ENCODE data around the gene IGF2BP2. TPM values are rescaled to one million over a fixed set of nuclear protein-coding genes. Genes with fewer than 3 reads are reported as not detected.

IGF2BP2 gene
- total RNA-seq, 1 experiment from 2014 or later: 97.8 TPM

DNA sequence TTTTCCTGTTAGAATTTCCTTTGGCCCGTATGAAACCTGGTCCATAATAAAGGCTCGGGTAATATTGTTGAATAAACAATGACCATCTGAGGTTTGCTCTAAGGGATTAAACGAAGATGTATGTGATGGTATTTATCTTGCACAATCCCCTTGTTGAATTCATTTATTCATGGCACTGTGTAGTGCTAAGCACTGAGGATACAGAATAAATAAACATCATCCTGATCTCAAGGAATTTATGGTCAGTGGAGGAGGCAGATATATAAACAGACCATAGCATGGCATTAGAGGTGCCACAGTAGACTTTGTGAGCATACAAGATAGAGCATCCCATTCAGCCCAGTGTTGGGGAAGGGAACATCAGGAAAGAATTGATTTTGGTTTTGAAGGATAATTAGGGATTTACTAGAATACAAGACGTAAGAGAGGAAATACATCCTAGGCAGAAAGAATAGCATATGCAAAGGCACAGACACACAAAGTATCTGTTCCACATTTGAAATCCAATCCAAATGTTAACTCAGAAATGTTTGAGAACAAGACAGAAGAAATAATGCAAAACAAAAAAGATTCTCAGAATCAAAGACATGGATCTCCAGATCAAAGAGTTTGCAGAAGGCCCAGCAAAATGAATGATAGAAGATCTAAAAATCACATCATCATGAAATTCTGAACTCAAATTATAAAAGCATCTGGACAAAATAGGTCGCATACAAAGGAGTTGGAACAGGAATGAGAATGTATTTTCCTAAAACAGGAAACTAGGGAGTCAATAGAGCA is 5.4 kb upstream of the IGF2BP2 start:
- ChIA-PET CTCF (no interaction called here), POLR2A (no interaction called here)
- intact Hi-C loops (cut with micrococcal nuclease; ENCODE audit: unreplicated experiment) (no loop called here), in situ Hi-C loops (cut with HindIII; ENCODE audit: low pct_unique_long_range_greater_than_20kb, low sequenced_read_pairs) (no loop called here)
- H3K9me3 ChIP-seq (ENCODE audit: control insufficient read depth, insufficient read depth, low read depth, low read length): peaks cover 13% of the 10 kb centered on the region; the same call in 1 of the 2 replicates
- H3K27ac ChIP-seq (ENCODE audit: low read length): no peak overlapping the region
- no peak for DNase-seq (ENCODE audit: low read depth, low spot score)
- no peaks in the 10 kb centered on the region for H3K27me3 ChIP-seq (ENCODE audit: control insufficient read depth, insufficient read depth, low read length)
- 0 out of 2 replicates have a peak, but pooled peaks cover 2% of the 10 kb centered on the region for H3K36me3 ChIP-seq (ENCODE audit: control insufficient read depth, insufficient read depth, low read length)
- ATAC-seq: no peak
- no peak overlapping the region for H3K4me3 ChIP-seq (ENCODE audit: low read depth in 2 of 2, low read length in 2 of 2)
- no TSS peak for BruUV-seq (replicated peaks)
- peaks cover 5% of the 10 kb centered on the region; the same call in 1 of the 2 replicates for H3K4me1 ChIP-seq (ENCODE audit: control insufficient read depth, insufficient read depth, low read length)
- TF ChIP-seq, protein P1, sequence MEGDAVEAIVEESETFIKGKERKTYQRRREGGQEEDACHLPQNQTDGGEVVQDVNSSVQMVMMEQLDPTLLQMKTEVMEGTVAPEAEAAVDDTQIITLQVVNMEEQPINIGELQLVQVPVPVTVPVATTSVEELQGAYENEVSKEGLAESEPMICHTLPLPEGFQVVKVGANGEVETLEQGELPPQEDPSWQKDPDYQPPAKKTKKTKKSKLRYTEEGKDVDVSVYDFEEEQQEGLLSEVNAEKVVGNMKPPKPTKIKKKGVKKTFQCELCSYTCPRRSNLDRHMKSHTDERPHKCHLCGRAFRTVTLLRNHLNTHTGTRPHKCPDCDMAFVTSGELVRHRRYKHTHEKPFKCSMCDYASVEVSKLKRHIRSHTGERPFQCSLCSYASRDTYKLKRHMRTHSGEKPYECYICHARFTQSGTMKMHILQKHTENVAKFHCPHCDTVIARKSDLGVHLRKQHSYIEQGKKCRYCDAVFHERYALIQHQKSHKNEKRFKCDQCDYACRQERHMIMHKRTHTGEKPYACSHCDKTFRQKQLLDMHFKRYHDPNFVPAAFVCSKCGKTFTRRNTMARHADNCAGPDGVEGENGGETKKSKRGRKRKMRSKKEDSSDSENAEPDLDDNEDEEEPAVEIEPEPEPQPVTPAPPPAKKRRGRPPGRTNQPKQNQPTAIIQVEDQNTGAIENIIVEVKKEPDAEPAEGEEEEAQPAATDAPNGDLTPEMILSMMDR (IDR thresholded peaks at IDR 0.05): no peak
- no peak for TF ChIP-seq SIN3A (IDR thresholded peaks at IDR 0.05; ENCODE audit: borderline replicate concordance, insufficient read depth, low read depth, low read length)
- TF ChIP-seq TCF7L2 (IDR thresholded peaks at IDR 0.05; ENCODE audit: low read depth, low read length): no peak

DNA sequence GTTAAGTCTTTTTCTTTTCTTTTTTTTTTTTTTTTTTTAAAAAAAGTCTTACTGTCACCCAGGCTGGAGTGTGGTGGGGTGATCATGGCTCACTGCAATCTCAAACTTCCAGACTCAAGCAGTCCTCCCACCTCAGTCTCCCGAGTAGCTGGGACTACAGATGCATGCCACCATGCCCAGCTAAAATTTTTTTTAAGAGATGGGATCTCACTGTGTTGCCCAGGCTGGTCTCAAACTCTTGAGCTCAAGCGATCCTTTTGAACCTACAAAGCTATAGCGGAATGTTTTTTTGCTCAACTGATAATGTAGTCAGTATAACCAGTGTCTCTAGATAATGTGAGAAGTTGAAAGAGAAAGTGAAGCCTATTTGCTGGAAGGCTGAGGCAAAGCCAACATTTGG is 3.9 kb upstream of the IGF2BP2 start:
- POLR2A ChIA-PET: interaction anchor here (0.7 kb wide), 1 partner anchor 12 kb away, joined by 9 read pairs; no protein-coding TSS in a partner anchor
- DNase-seq (ENCODE audit: low read depth, low spot score): no peak
- intact Hi-C loops (cut with micrococcal nuclease; ENCODE audit: unreplicated experiment): loop anchor here (10.0 kb wide), 1 partner anchor 164 kb away; no protein-coding TSS in a partner anchor
- ATAC-seq: no peak
- no peak overlapping the region for H3K27ac ChIP-seq (ENCODE audit: low read length)
- peaks cover 13% of the 10 kb centered on the region; the same call in 1 of the 2 replicates for H3K9me3 ChIP-seq (ENCODE audit: control insufficient read depth, insufficient read depth, low read depth, low read length)
- peaks cover 5% of the 10 kb centered on the region; the same call in 1 of the 2 replicates for H3K4me1 ChIP-seq (ENCODE audit: control insufficient read depth, insufficient read depth, low read length)
- CTCF ChIA-PET: interaction anchor here (0.7 kb wide), 1 partner anchor 95 kb away, joined by 4 read pairs; no protein-coding TSS in a partner anchor
- H3K27me3 ChIP-seq (ENCODE audit: control insufficient read depth, insufficient read depth, low read length): no peaks in the 10 kb centered on the region
- no TSS peak for BruUV-seq (replicated peaks)
- H3K4me3 ChIP-seq (ENCODE audit: low read depth in 2 of 2, low read length in 2 of 2): no peak overlapping the region
- TF ChIP-seq, protein P2, sequence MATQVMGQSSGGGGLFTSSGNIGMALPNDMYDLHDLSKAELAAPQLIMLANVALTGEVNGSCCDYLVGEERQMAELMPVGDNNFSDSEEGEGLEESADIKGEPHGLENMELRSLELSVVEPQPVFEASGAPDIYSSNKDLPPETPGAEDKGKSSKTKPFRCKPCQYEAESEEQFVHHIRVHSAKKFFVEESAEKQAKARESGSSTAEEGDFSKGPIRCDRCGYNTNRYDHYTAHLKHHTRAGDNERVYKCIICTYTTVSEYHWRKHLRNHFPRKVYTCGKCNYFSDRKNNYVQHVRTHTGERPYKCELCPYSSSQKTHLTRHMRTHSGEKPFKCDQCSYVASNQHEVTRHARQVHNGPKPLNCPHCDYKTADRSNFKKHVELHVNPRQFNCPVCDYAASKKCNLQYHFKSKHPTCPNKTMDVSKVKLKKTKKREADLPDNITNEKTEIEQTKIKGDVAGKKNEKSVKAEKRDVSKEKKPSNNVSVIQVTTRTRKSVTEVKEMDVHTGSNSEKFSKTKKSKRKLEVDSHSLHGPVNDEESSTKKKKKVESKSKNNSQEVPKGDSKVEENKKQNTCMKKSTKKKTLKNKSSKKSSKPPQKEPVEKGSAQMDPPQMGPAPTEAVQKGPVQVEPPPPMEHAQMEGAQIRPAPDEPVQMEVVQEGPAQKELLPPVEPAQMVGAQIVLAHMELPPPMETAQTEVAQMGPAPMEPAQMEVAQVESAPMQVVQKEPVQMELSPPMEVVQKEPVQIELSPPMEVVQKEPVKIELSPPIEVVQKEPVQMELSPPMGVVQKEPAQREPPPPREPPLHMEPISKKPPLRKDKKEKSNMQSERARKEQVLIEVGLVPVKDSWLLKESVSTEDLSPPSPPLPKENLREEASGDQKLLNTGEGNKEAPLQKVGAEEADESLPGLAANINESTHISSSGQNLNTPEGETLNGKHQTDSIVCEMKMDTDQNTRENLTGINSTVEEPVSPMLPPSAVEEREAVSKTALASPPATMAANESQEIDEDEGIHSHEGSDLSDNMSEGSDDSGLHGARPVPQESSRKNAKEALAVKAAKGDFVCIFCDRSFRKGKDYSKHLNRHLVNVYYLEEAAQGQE (IDR thresholded peaks at IDR 0.05; ENCODE audit: insufficient read depth in 1 of 2, low read depth in 2 of 2, low read length in 1 of 2): no peak
- no peak for TF ChIP-seq TCF7L2 (IDR thresholded peaks at IDR 0.05; ENCODE audit: low read depth, low read length)
- no peak for TF ChIP-seq SIN3A (IDR thresholded peaks at IDR 0.05; ENCODE audit: borderline replicate concordance, insufficient read depth, low read depth, low read length)
- no peak for TF ChIP-seq POLR2AphosphoS5 (IDR thresholded peaks at IDR 0.05; ENCODE audit: low read depth, low read length)
- TF ChIP-seq, protein P1 (IDR thresholded peaks at IDR 0.05): no peak
- in situ Hi-C loops (cut with HindIII; ENCODE audit: low pct_unique_long_range_greater_than_20kb, low sequenced_read_pairs): no loop called here
- H3K36me3 ChIP-seq (ENCODE audit: control insufficient read depth, insufficient read depth, low read length): peaks cover 4% of the 10 kb centered on the region; the same call in 1 of the 2 replicates
